ENCODE data around the gene RAB4A. TPM values are rescaled to one million over a fixed set of nuclear protein-coding genes. Genes with fewer than 3 reads are reported as not detected.

Gene RAB4A
- total and polyA plus RNA-seq, 9 of the 15 experiments (the other 6 are each of a cell fraction or from before 2014, with no cell fraction given) = 8.3 to 61.0 (median 26.7) TPM

- TF ChIP-seq ZBTB2 (IDR thresholded peaks at IDR 0.05) = no peak
- TF ChIP-seq ZNF445 (CRISPR knock-in tag; IDR thresholded peaks at IDR 0.05; ENCODE audit: low read depth) = no peak
- TF ChIP-seq RBFOX2 (IDR thresholded peaks at IDR 0.05; ENCODE audit: low read depth, low read length) = no peak
- no peak for TF ChIP-seq KLF10 (CRISPR knock-in tag; IDR thresholded peaks at IDR 0.05)
- TF ChIP-seq MYC (IDR thresholded peaks at IDR 0.05; ENCODE audit: low read depth, low read length) = no peak
- TF ChIP-seq MYC (CRISPR knock-in tag; IDR thresholded peaks at IDR 0.05; ENCODE audit: borderline replicate concordance, low read depth) = no peak
- no peak for TF ChIP-seq HES1 (IDR thresholded peaks at IDR 0.05; ENCODE audit: low read depth)
- no peak for TF ChIP-seq HDAC6 (IDR thresholded peaks at IDR 0.05; ENCODE audit: low read depth, low read length)
- TF ChIP-seq IFI16 (CRISPR knock-in tag; IDR thresholded peaks at IDR 0.05) = no peak
- TF ChIP-seq ARID1B (IDR thresholded peaks at IDR 0.05) = no peak
- TF ChIP-seq GTF2A2 (tag; IDR thresholded peaks at IDR 0.05) = no peak
- TF ChIP-seq ZNF507 (tag; conservative IDR thresholded peaks at IDR 0.05) = no peak
- TF ChIP-seq SOX6 (IDR thresholded peaks at IDR 0.05) = no peak
These were observed 32.7 kb upstream of the RAB4A start (continued) for GRCh38 chr1:229238231-229238630.
